ENCODE results near the gene DNAJC27. TPM values are rescaled to one million over a fixed set of nuclear protein-coding genes. Genes with fewer than 3 reads are reported as not detected.

Gene DNAJC27
- total RNA-seq, 1 experiment from 2014 or later, result 0.59 TPM

DNA sequence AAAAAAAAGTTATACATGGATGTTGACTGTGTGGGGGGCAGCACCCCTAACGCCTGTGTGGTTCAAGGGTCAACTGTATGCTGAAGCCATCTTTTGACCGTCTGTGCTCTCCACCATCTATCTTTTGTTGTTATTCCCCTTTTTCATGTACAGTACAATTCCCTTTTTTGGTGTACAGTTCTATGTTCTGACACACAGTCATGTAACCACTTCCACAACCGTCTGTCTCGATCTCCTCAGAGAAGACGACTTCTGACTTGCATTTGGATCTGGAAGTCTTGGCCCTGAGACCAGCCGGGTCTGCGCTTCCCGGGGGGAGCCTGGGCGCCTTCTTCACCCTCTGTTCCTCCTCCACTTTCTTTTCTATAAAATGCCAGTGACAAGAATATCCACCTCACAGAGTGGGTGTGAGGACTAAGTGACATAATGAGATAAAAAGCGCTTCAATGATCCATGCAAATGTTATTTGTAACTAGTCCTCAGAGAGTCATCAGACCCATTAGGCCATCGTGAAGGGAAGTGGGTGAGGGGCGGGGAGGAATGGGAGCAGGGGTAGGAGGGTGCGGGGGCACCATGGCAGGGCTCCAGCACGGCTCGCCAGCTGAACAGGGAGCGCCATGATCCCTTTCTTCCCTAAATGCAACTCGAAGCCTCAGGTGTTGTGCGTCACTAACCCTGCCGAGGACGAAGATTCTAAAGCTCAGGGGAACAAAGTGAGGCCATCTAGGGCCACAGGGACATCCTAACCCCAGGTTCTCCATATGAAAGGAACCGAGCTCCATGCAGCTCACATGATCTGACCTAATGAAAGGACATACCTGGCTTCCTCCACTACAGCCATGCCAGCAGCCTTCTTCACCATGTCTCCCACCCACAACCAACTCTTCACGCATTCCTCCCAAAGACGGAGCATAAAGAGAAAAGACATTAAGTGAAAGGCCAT lies 68.3 kb downstream of the DNAJC27 start:
- no peaks in the 10 kb centered on the region for H3K9me3 ChIP-seq
- no peak overlapping the region for H3K4me3 ChIP-seq
- DNase-seq, result no peak
- H3K27me3 ChIP-seq, result no peaks in the 10 kb centered on the region
- no peaks in the 10 kb centered on the region; the same call in none of the 2 replicates for H3K36me3 ChIP-seq

DNA sequence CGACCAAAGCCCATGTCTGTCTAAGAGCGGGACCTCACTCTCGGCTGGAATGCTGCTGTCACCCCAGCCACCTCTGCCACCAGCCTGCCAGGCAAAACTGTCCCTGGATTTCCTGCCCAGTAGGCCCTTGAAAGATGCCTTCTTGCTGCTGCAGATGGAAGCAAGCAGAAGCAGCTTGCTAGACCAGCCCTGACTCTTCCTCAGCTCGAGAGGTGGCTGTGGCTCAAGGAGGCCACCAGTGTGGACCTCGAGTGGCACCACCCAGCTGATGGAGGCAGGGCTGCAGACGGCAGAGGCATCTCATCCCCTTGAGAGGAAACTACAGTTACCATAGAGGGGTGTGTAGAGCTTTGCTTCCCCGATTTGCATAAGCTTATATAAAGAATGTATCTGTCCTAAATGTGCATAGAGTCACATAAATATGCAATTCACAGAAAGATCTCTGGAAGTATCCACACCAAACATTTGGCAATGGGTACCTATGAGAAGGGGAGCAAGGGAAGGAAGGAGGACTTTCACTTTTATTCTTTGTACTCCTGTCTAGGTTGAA lies 72.3 kb downstream of the DNAJC27 start:
- no peak for DNase-seq
- Histone ChIP-seq H3K36me3 (no peaks in the 10 kb centered on the region; the same call in none of the 2 replicates), H3K9me3 (peaks cover 14% of the 10 kb centered on the region), H3K4me3 (no peak overlapping the region), H3K27me3 (no peaks in the 10 kb centered on the region)

DNA sequence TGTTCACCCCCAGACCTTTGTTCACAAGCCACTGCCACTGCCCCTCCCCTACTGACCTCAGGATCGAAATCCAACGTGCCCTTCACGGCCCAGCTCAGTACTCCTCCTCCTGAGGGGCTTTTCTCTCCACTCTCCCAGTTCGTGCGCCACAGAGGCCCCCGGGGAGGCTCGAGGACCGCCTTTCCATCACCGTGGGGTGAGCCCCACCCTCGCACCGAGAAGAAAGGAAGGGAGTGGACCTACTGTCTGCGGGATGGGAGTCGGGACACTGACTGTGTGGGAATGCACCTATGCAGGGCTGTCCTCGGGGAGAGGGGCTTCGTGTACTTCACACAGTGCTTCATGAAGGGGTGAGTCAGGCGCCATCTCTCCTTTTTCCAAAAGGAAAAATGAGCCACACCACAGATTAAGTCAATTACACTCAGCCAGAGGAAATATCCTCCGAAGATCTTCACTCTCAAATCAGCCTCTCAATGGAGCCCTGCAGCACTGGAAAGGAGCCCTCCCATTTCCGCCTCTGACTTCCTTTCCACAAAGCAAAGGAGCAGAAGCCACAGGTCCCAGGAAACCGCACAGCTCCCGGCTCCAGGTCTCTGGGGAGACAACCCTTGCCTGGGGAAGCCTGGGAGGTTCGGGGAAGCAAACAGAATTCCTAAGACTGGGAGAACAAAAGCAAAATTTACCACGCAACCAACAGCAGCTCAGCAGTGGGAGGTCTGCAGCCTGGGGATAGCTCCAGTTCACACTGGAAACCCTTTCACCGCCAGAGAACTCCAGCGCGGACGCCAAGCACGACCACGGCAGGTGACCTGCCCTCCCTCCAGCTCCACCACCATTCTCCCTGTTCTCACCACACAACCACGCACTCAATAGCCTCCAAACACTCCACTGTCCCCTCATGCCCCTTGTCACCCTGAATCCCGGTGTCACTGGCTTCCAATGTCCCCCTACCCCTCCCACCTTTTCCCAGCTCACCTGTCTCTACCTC lies 73.3 kb downstream of the DNAJC27 start:
- no peak overlapping the region for H3K4me3 ChIP-seq
- DNase-seq, result no peak
- peaks cover 15% of the 10 kb centered on the region for H3K9me3 ChIP-seq
- no peaks in the 10 kb centered on the region for H3K27me3 ChIP-seq
- H3K36me3 ChIP-seq, result no peaks in the 10 kb centered on the region; the same call in none of the 2 replicates

DNA sequence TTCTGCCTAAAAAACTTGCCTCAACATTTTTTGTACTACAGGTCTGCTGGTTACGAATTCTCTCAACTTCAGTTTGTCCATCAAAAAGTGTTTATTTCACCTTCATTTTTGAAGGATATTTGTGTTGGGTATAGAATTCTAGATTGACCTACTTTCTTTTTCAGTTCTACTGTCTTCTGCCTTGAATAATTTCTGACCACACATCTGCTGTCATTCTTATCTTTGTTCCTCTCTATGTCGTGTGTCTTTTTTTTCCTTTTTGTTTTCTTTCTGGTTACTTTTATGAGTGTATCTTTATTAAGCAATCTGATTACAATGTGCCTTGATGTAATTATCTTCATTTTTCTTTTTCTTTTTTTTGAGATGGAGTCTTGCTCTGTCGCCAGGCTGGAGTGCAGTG lies 77.0 kb downstream of the DNAJC27 start:
- peaks cover 19% of the 10 kb centered on the region for H3K9me3 ChIP-seq
- H3K27me3 ChIP-seq, result no peaks in the 10 kb centered on the region
- no peak overlapping the region for H3K4me3 ChIP-seq
- no peak for DNase-seq
- H3K36me3 ChIP-seq, result no peaks in the 10 kb centered on the region; the same call in none of the 2 replicates

GRCh38 chr2:24893934-24894333 lies 77.8 kb downstream of the DNAJC27 start:
- Histone ChIP-seq H3K36me3 (no peaks in the 10 kb centered on the region; the same call in 1 of the 2 replicates), H3K9me3 (peaks cover 19% of the 10 kb centered on the region), H3K4me3 (no peak overlapping the region), H3K27me3 (no peaks in the 10 kb centered on the region)
- no peak for DNase-seq

Other genes with a start within 250 kb of the DNAJC27 start
- 28.6 and 32.1 TPM in 2 replicates for gene PTRHD1, start 178.6 kb downstream of the DNAJC27 start, total RNA-seq (2014; rRNA removed; shearing (Covaris generic); ENCODE audit: low replicate concordance)
- gene CENPO, start 178.5 kb downstream of the DNAJC27 start, total RNA-seq (2014; rRNA removed; shearing (Covaris generic); ENCODE audit: low replicate concordance), result 18.3 and 25.5 TPM in 2 replicates
- gene ADCY3, start 51.7 kb downstream of the DNAJC27 start, total RNA-seq (2014; rRNA removed; shearing (Covaris generic); ENCODE audit: low replicate concordance), result 6.7 and 6.9 TPM in 2 replicates
- gene EFR3B, start 70.1 kb upstream of the DNAJC27 start, total RNA-seq (2014; rRNA removed; shearing (Covaris generic); ENCODE audit: low replicate concordance), result 0.17 and 0.43 TPM in 2 replicates
- gene POMC, start 196.6 kb upstream of the DNAJC27 start, total RNA-seq (2014; rRNA removed; shearing (Covaris generic); ENCODE audit: low replicate concordance), result not detected in 2 replicates

Measured in MG63 (cell line).